ENCODE data around the gene FHIP1B.

FHIP1B gene

GRCh38 chr11:6197466-6198200 is 36.8 kb downstream of the FHIP1B start:
- DNase-seq, result no peak

DNA sequence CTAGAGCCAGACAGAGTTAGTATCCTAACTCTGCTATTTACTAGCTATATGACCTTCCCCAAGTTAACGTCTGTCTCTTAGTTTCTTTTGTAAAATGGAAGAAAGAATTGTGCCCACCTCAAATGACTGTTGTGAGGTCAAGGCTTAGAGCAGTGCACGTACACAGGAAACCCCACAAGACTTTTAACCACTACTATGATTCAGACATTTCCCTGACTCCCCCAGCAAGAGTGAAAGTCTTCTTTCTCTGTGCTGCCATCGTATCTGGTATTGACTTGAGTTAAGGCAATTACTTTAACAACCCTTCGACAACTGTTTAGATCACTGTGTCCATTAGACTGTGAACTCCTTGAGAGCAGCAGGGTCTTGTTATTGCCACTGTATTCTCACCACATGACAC is 38.0 kb downstream of the FHIP1B start:
- no peak for DNase-seq

DNA sequence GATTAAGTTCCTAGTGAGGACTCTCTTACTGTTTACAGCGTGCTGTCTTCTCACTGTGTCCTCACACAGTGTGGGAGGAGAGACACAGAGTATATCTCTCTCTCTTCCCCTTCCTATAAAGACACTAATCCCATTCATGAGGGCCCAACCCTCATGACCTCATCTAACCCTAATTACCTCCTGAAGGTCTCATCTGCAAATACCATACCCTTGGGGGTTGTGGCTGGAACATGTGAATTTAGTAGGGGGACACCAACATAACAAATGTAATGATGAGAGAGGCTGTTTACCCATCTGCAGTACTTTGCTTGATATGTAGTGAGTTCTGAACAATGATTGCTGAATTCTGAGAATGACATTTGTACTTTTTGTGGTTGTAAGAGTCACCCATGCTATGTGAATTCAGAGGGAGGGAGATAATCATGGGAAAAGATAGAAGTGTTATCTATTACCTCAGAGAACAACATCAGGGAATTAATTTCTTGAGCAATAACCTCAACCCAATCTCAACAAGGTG is 40.3 kb downstream of the FHIP1B start:
- DNase-seq, result no peak

- no peak for DNase-seq
Measured at GRCh38 chr11:6191742-6192141, 42.7 kb downstream of the FHIP1B start.

DNA sequence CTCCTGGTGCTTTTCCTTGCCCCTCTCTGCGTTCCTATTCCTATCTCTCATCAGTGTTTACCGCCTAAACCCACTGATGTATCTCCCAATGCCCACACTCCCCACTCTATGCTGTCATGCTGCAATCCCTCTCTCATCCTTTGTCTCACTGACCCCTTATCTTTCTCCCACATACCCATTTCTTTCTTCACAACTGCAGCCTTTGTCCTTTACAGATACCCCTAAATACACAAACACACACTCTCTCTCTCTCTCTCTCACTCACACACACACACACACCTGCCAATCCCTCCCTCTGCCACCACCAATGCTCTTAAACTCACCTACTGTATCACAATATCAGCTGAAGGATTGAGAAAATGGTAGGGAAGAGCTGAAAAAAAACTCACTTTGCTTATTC is 59.0 kb downstream of the FHIP1B start:
- DNase-seq, result no peak

- no peak for DNase-seq
Measured at GRCh38 chr11:6170226-6170625, 64.2 kb downstream of the FHIP1B start, which contains the start of gene OR52B2. Gene OR52B2, minus strand, starts transcription at chr11:6170326. Its CDS starts 0 bp downstream, at chr11:6170326.

Measured in NCI-H1694 treated with DMSO at 0.1 percent for 48 hours (cell line).